ENCODE data around the gene PSMB11.

DNA sequence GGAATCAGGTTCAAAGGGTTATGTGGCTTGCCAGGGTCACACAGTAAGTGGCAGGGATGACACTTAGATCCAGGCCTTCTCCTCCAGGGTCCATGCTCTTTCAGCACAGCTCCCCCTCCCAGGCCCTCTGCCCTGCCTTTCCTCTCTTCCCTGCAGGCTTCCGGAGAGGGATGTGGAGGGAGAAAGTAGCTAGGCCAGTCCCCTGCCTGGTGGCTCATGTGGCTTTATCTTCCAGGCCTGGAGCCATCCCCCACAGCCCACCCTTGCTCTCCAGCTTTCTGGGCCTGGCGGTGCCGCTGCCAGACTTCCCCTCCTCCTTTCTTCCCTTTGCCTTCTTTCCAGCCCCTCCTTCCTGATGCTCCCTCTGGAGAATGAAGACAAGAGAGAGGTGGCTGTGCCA is 1.7 kb downstream of the PSMB11 start:
- TF ChIP-seq, protein P1, sequence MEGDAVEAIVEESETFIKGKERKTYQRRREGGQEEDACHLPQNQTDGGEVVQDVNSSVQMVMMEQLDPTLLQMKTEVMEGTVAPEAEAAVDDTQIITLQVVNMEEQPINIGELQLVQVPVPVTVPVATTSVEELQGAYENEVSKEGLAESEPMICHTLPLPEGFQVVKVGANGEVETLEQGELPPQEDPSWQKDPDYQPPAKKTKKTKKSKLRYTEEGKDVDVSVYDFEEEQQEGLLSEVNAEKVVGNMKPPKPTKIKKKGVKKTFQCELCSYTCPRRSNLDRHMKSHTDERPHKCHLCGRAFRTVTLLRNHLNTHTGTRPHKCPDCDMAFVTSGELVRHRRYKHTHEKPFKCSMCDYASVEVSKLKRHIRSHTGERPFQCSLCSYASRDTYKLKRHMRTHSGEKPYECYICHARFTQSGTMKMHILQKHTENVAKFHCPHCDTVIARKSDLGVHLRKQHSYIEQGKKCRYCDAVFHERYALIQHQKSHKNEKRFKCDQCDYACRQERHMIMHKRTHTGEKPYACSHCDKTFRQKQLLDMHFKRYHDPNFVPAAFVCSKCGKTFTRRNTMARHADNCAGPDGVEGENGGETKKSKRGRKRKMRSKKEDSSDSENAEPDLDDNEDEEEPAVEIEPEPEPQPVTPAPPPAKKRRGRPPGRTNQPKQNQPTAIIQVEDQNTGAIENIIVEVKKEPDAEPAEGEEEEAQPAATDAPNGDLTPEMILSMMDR (conservative IDR thresholded peaks at IDR 0.05; ENCODE audit: low read depth, low read length): no peak
- TF ChIP-seq EZH2phosphoT487 (IDR thresholded peaks at IDR 0.05; ENCODE audit: borderline replicate concordance, low read length): no peak

Data from PC-3 (cell line).